H1 (cell line): ENCODE measurements around the gene RGCC.

Source experiments
- ATF3 ChIP-seq: IDR thresholded peaks from 2 replicates; pipeline ENCODE4 v1.6.1; 2011; ENCODE audit warnings: low read depth, mild to moderate bottlenecking, low read length; ENCODE audit not compliant: insufficient read depth
- BACH1 ChIP-seq: IDR thresholded peaks from 2 replicates; pipeline ENCODE4 v1.6.1; 2012; ENCODE audit warnings: low read length, improper control_type of control experiment
- BRCA1 ChIP-seq: IDR thresholded peaks from 2 replicates; pipeline ENCODE4 v1.6.1; 2012; ENCODE audit warnings: low read depth, low read length, improper control_type of control experiment
- CHD2 ChIP-seq: IDR thresholded peaks from 2 replicates; pipeline ENCODE4 v1.6.1; 2012; ENCODE audit warnings: low read length, improper control_type of control experiment
- CTCF ChIP-seq, 3 experiments: IDR thresholded peaks; 1 replicate in 2 of 3; 2 replicates in 1 of 3; pipeline versions ENCODE4 v1.5.1 to v1.6.1; 2011; ENCODE audit warnings: low read length in 3 of 3, mild to moderate bottlenecking in 3 of 3, inconsistent platforms in 2 of 3, low read depth in 1 of 3, moderate library complexity in 1 of 3; ENCODE audit not compliant: insufficient read depth in 1 of 3; ENCODE audit errors: control extremely low read depth in 1 of 3
- GABPA ChIP-seq: IDR thresholded peaks from 2 replicates; pipeline ENCODE4 v1.6.1; 2011; ENCODE audit warnings: mild to moderate bottlenecking, low read length, moderate library complexity, borderline replicate concordance; ENCODE audit not compliant: insufficient read depth
- POLR2A ChIP-seq, 2 experiments: IDR thresholded peaks; 1 replicate in 1 of 2; 2 replicates in 1 of 2; pipeline ENCODE4 v1.6.1; 2011; ENCODE audit warnings: low read depth in 2 of 2, low read length in 2 of 2, mild to moderate bottlenecking in 2 of 2; ENCODE audit errors: control extremely low read depth in 1 of 2
- RXRA ChIP-seq: IDR thresholded peaks from 2 replicates; pipeline ENCODE4 v1.6.1; 2011; ENCODE audit warnings: low read depth, mild to moderate bottlenecking, low read length, moderate library complexity; ENCODE audit not compliant: insufficient read depth
- SIN3A ChIP-seq, 2 experiments: IDR thresholded peaks in 1 of 2; conservative IDR thresholded peaks in 1 of 2; 2 replicates each; pipeline ENCODE4 v1.6.1; 2011 to 2012; ENCODE audit warnings: low read length in 2 of 2, improper control_type of control experiment in 1 of 2, low read depth in 1 of 2, mild to moderate bottlenecking in 1 of 2
- SP4 ChIP-seq: IDR thresholded peaks from 2 replicates; pipeline ENCODE4 v1.6.1; 2012; ENCODE audit warnings: low read length, inconsistent platforms
- TAF1 ChIP-seq: IDR thresholded peaks from 2 replicates; pipeline ENCODE4 v1.6.1; 2011; ENCODE audit warnings: mild to moderate bottlenecking, low read depth, low read length
- TBP ChIP-seq: IDR thresholded peaks from 2 replicates; pipeline ENCODE4 v1.6.1; 2011; ENCODE audit warnings: low read depth, low read length, improper control_type of control experiment
- YY1 ChIP-seq: IDR thresholded peaks from 2 replicates; pipeline ENCODE4 v1.6.1; 2011; ENCODE audit warnings: low read depth, mild to moderate bottlenecking, low read length

- no peak for TF ChIP-seq ATF3
- no peak for TF ChIP-seq GABPA
- no peak for TF ChIP-seq CTCF (IDR thresholded peaks at IDR 0.05; ENCODE audit: control extremely low read depth in 1 of 3, insufficient read depth in 1 of 3, low read depth in 1 of 3, low read length in 3 of 3)
- TF ChIP-seq BRCA1, result no peak
- no peak for TF ChIP-seq RXRA
- no peak for TF ChIP-seq TBP
- no peak for TF ChIP-seq CHD2
- TF ChIP-seq TAF1, result no peak
- TF ChIP-seq BACH1, result no peak
- no peak for TF ChIP-seq POLR2A (IDR thresholded peaks at IDR 0.05; ENCODE audit: control extremely low read depth in 1 of 2, low read depth in 2 of 2, low read length in 2 of 2)
- no peak for TF ChIP-seq SP4
- no peak for TF ChIP-seq YY1
- TF ChIP-seq SIN3A (conservative IDR thresholded peaks at IDR 0.05 in 1 of 2, IDR thresholded peaks at IDR 0.05 in 1 of 2; ENCODE audit: low read depth in 1 of 2, low read length in 2 of 2), result no peak
These were observed 5.1 kb downstream of the RGCC start for GRCh38 chr13:41462427-41462826.
